ENCODE data around the gene DSPP.

DNA sequence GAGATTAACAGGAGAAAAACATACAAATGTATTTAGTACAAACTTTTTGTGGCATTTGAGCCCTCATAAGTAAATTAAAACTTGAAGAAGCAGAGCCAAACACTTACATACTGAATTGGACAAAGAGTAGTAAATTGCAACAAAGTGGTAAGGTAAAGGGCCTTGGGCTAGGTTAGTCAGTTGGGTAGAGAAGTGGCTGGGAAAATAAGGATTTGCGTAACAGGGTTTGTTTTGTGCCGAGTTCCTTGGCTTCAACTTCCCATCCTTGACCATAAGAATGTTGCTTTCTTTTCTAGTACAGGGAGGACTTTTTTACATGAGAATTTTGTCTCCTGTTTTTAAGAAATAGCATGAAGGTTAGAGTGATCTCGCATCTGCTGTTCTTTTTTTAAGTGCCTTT, 33.3 kb upstream of the DSPP start:
- TF ChIP-seq POLR2A (IDR thresholded peaks at IDR 0.05; ENCODE audit: low read depth, low read length) (no peak), POLR2AphosphoS5 (IDR thresholded peaks at IDR 0.05; ENCODE audit: low read depth, low read length) (no peak)

All from GM12892 (cell line).